Left kidney (tissue), 2 donors: ENCODE measurements around the gene CCDC167. TPM values are rescaled to one million over a fixed set of nuclear protein-coding genes. Genes with fewer than 3 reads are reported as not detected.
A peak's percentile ranks its signal among the peaks of the same experiment; 100 is the strongest.
"Not testable (repeated sequence)": the region's sequence is repeated elsewhere in the genome, so short reads cannot be mapped to it uniquely, and the experiment has no call there.

ENCODE experiments used
- DNase-seq: peaks from one replicate; pipeline ENCODE4 v3.0.0-alpha.2; 2013
- polyA plus RNA-seq: library from polyadenylated mRNA; unstranded; fragments of 120-200 nt; gene quantifications from one replicate; pipeline ENCODE4 v1.2.1, GENCODE V29; 2013; ENCODE audit not compliant: insufficient read length

The CCDC167 gene
- polyA plus RNA-seq, 1 donor = 23.3 TPM

- DNase-seq = no peak
Observed at GRCh38 chr6:37477191-37477590, 22.5 kb downstream of the CCDC167 start.

GRCh38 chr6:37474316-37474715, 25.4 kb downstream of the CCDC167 start:
- no peak for DNase-seq

- DNase-seq = no peak
Observed at GRCh38 chr6:37473364-37474095, 26.2 kb downstream of the CCDC167 start.

GRCh38 chr6:37467718-37468117, 32.0 kb downstream of the CCDC167 start:
- DNase-seq = no peak

GRCh38 chr6:37463110-37463509, 36.6 kb downstream of the CCDC167 start:
- DNase-seq = no peak

GRCh38 chr6:37460805-37461204, 38.9 kb downstream of the CCDC167 start:
- DNase-seq = no peak

- no peak for DNase-seq
Observed at GRCh38 chr6:37459981-37460800, 39.5 kb downstream of the CCDC167 start.

GRCh38 chr6:37456816-37457560, 42.7 kb downstream of the CCDC167 start:
- no peak for DNase-seq

- DNase-seq = no peak
Observed at GRCh38 chr6:37456126-37456525, 43.6 kb downstream of the CCDC167 start.

GRCh38 chr6:37454420-37455140, 45.1 kb downstream of the CCDC167 start:
- DNase-seq = no peak

- no peak for DNase-seq
Observed at GRCh38 chr6:37452522-37452921, 47.2 kb downstream of the CCDC167 start.

GRCh38 chr6:37451441-37452193, 48.1 kb downstream of the CCDC167 start:
- no peak for DNase-seq

- no peak for DNase-seq
Observed at GRCh38 chr6:37449984-37450383, 49.7 kb downstream of the CCDC167 start.

GRCh38 chr6:37443216-37443542, 56.5 kb downstream of the CCDC167 start:
- DNase-seq = not testable (repeated sequence)

- no peak for DNase-seq
Observed at GRCh38 chr6:37442416-37443215, 57.1 kb downstream of the CCDC167 start.

- DNase-seq = no peak
Observed at GRCh38 chr6:37441651-37442050, 58.0 kb downstream of the CCDC167 start.

- DNase-seq = no peak
Observed at GRCh38 chr6:37438930-37439329, 60.8 kb downstream of the CCDC167 start.

GRCh38 chr6:37435816-37436215, 63.9 kb downstream of the CCDC167 start:
- no peak for DNase-seq

- no peak for DNase-seq
Observed at GRCh38 chr6:37435373-37435772, 64.3 kb downstream of the CCDC167 start.

GRCh38 chr6:37433657-37434271, 65.9 kb downstream of the CCDC167 start:
- DNase-seq = peak; percentile 11
